Measurements from ENCODE around the gene METTL16.

The METTL16 gene

GRCh38 chr17:2459917-2460271 is 51.8 kb downstream of the METTL16 start:
- H3F3A ChIP-seq (ENCODE audit: insufficient read depth): no peaks in the 10 kb centered on the region
- H3K79me2 ChIP-seq (ENCODE audit: insufficient read depth, low read length): no peaks in the 10 kb centered on the region
- H3K9me2 ChIP-seq (replicated peaks; ENCODE audit: insufficient read depth, low read length): no peaks in the 10 kb centered on the region
- peaks cover 6% of the 10 kb centered on the region; the same call in 1 of the 2 replicates for H3K36me3 ChIP-seq (ENCODE audit: low read length)
- no peaks in the 10 kb centered on the region for H3K9me3 ChIP-seq (ENCODE audit: insufficient read depth, low read length)
- H3K4me2 ChIP-seq (ENCODE audit: low read depth, low read length, poor library complexity, severe bottlenecking): no peak overlapping the region
- no peak overlapping the region for H3K9ac ChIP-seq (ENCODE audit: low read length)
- TF ChIP-seq CTCF (IDR thresholded peaks at IDR 0.05; ENCODE audit: insufficient read depth, low read length, poor library complexity, severe bottlenecking) (no peak), EZH2phosphoT487 (conservative IDR thresholded peaks at IDR 0.05; ENCODE audit: low read length) (no peak)
- no peaks in the 10 kb centered on the region for H4K20me1 ChIP-seq (ENCODE audit: low read depth, low read length)
- H3K27me3 ChIP-seq (ENCODE audit: low read length): no peaks in the 10 kb centered on the region
- no peak overlapping the region for H3K4me3 ChIP-seq (ENCODE audit: insufficient read depth, low read length, poor library complexity, severe bottlenecking)
- no peak overlapping the region for H2AFZ ChIP-seq (ENCODE audit: low read depth, low read length, severe bottlenecking)
- no peak overlapping the region for H3K27ac ChIP-seq (ENCODE audit: low read depth, low read length)

GRCh38 chr17:2457913-2458312 is 53.8 kb downstream of the METTL16 start:
- no peak overlapping the region for H3K9ac ChIP-seq (ENCODE audit: low read length)
- H3K4me3 ChIP-seq (ENCODE audit: insufficient read depth, low read length, poor library complexity, severe bottlenecking): no peak overlapping the region
- TF ChIP-seq EZH2phosphoT487 (conservative IDR thresholded peaks at IDR 0.05; ENCODE audit: low read length) (no peak), CTCF (IDR thresholded peaks at IDR 0.05; ENCODE audit: insufficient read depth, low read length, poor library complexity, severe bottlenecking) (no peak)
- H3K9me3 ChIP-seq (ENCODE audit: insufficient read depth, low read length): no peaks in the 10 kb centered on the region
- H3K79me2 ChIP-seq (ENCODE audit: insufficient read depth, low read length): no peaks in the 10 kb centered on the region
- no peak overlapping the region for H3K4me2 ChIP-seq (ENCODE audit: low read depth, low read length, poor library complexity, severe bottlenecking)
- no peak overlapping the region for H2AFZ ChIP-seq (ENCODE audit: low read depth, low read length, severe bottlenecking)
- H3K9me2 ChIP-seq (replicated peaks; ENCODE audit: insufficient read depth, low read length): no peaks in the 10 kb centered on the region
- H3K36me3 ChIP-seq (ENCODE audit: low read length): peaks cover 6% of the 10 kb centered on the region; the same call in 1 of the 2 replicates
- H3K27ac ChIP-seq (ENCODE audit: low read depth, low read length): no peak overlapping the region
- H3K27me3 ChIP-seq (ENCODE audit: low read length): no peaks in the 10 kb centered on the region
- peaks cover 3% of the 10 kb centered on the region; the same call in 1 of the 2 replicates for H3F3A ChIP-seq (ENCODE audit: insufficient read depth)
- no peaks in the 10 kb centered on the region for H4K20me1 ChIP-seq (ENCODE audit: low read depth, low read length)

DNA sequence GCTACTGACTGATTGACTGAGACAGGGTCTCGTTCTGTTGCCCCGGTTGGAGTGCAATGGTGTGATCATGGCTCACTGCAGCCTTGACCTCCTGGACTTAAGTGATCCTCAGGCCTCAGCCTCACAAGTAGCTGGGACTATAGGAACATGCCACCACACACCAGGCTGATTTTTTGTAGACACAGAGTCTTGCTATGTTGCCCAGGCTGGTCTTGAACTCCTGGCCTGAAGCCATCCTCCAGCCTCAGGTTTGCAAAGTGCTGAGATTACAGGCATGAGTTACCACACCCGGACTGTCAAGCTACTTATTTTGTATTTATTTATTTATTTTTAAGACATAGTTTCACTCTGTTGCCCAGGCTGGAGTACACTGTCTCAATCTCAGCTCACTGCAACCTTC is 55.2 kb downstream of the METTL16 start:
- no peaks in the 10 kb centered on the region for H3K27me3 ChIP-seq (ENCODE audit: low read length)
- H2AFZ ChIP-seq (ENCODE audit: low read depth, low read length, severe bottlenecking): no peak overlapping the region
- no peak overlapping the region for H3K4me2 ChIP-seq (ENCODE audit: low read depth, low read length, poor library complexity, severe bottlenecking)
- no peak overlapping the region for H3K9ac ChIP-seq (ENCODE audit: low read length)
- 0 out of 2 replicates have a peak, but pooled peaks cover 5% of the 10 kb centered on the region for H3K36me3 ChIP-seq (ENCODE audit: low read length)
- no peaks in the 10 kb centered on the region for H3K9me2 ChIP-seq (replicated peaks; ENCODE audit: insufficient read depth, low read length)
- TF ChIP-seq CTCF (IDR thresholded peaks at IDR 0.05; ENCODE audit: insufficient read depth, low read length, poor library complexity, severe bottlenecking): no peak
- no peak for TF ChIP-seq EZH2phosphoT487 (conservative IDR thresholded peaks at IDR 0.05; ENCODE audit: low read length)
- no peaks in the 10 kb centered on the region for H3K79me2 ChIP-seq (ENCODE audit: insufficient read depth, low read length)
- no peak overlapping the region for H3K27ac ChIP-seq (ENCODE audit: low read depth, low read length)
- H4K20me1 ChIP-seq (ENCODE audit: low read depth, low read length): no peaks in the 10 kb centered on the region
- no peaks in the 10 kb centered on the region for H3K9me3 ChIP-seq (ENCODE audit: insufficient read depth, low read length)
- peaks cover 7% of the 10 kb centered on the region; the same call in 1 of the 2 replicates for H3F3A ChIP-seq (ENCODE audit: insufficient read depth)
- no peak overlapping the region for H3K4me3 ChIP-seq (ENCODE audit: insufficient read depth, low read length, poor library complexity, severe bottlenecking)
